Cortex of kidney (tissue), 1 donor: Measurements from ENCODE around the gene CEACAM7.
"Not testable (repeated sequence)": the region's sequence is repeated elsewhere in the genome, so short reads cannot be mapped to it uniquely, and the experiment has no call there.

Source experiments
- DNase-seq: peaks from one replicate; lab custom pipeline; 2025; lab: John Stamatoyannopoulos, UW

The CEACAM7 gene

GRCh38 chr19:41656756-41657155 is 31.3 kb downstream of the CEACAM7 start:
- DNase-seq = not testable (repeated sequence)

- DNase-seq = no peak
Measured at GRCh38 chr19:41652250-41652649, 35.8 kb downstream of the CEACAM7 start.

- DNase-seq = no peak
Measured at GRCh38 chr19:41649827-41650226, 38.2 kb downstream of the CEACAM7 start.

GRCh38 chr19:41646589-41647204 is 41.4 kb downstream of the CEACAM7 start:
- DNase-seq = no peak

- DNase-seq = no peak
Measured at GRCh38 chr19:41641879-41642485, 46.1 kb downstream of the CEACAM7 start.

- DNase-seq = no peak
Measured at GRCh38 chr19:41638641-41639081, 49.4 kb downstream of the CEACAM7 start.

GRCh38 chr19:41637484-41637883 is 50.6 kb downstream of the CEACAM7 start:
- no peak for DNase-seq

- no peak for DNase-seq
Measured at GRCh38 chr19:41627966-41628675, 59.9 kb downstream of the CEACAM7 start.

- DNase-seq = no peak
Measured at GRCh38 chr19:41626877-41627276, 61.2 kb downstream of the CEACAM7 start, which contains the start of gene CEACAM4. Gene CEACAM4, minus strand, starts transcription at chr19:41627074. Its CDS starts 111 bp downstream, at chr19:41626963.

- DNase-seq = no peak
Measured at GRCh38 chr19:41626278-41626677, 61.8 kb downstream of the CEACAM7 start.

GRCh38 chr19:41624937-41625336 is 63.1 kb downstream of the CEACAM7 start:
- DNase-seq = no peak

- no peak for DNase-seq
Measured at GRCh38 chr19:41624515-41624914, 63.6 kb downstream of the CEACAM7 start.

- DNase-seq = no peak
Measured at GRCh38 chr19:41623360-41623759, 64.7 kb downstream of the CEACAM7 start.
